Activated CD8-positive, alpha-beta memory T cell treated with anti-CD3 and anti-CD28 coated beads for 4 hours (primary cell): ENCODE results near the gene LY6G6C.
"Not testable (repeated sequence)": the region's sequence is repeated elsewhere in the genome, so short reads cannot be mapped to it uniquely, and the experiment has no call there.

Source experiments
- DNase-seq, 2 donors: peaks; one replicate each; pipeline ENCODE4 v3.0.0-alpha.2; 2020; ENCODE audit warnings: low read depth in 2 of 2

Gene LY6G6C

DNA sequence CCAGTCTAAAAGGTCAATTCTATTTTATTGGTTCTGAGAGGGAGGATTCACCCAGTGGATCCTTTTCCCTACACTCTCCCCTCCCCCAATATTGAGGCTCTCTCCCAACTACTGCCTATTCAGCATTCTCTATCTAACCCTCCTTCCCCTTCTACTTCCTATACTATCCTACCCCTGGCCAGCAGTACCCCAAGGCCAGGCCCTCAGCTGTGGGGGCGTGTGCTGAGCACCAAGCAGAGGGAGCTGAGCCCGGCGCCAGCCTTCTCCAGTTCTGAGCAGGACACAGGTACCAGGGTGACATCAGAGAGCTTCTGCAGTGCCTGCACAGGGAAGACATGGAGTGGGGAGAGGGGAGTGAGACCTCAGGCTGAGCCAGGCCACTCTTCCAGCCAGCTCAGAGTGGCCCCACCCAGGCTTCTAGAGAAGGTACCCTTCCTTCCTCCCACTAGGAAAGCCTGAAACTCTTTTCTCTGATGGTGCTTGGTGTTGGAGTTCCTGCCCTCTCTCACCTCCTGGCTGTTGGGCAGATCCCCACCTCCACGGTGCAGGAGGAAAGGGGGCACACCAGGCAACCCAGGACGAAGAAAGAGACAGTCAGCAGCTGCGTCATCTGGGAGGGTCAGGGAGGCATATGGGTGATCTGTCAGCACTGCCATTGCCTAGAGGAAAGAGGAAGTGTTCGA lies 5.6 kb upstream of the LY6G6C start:
- no peak for DNase-seq

DNA sequence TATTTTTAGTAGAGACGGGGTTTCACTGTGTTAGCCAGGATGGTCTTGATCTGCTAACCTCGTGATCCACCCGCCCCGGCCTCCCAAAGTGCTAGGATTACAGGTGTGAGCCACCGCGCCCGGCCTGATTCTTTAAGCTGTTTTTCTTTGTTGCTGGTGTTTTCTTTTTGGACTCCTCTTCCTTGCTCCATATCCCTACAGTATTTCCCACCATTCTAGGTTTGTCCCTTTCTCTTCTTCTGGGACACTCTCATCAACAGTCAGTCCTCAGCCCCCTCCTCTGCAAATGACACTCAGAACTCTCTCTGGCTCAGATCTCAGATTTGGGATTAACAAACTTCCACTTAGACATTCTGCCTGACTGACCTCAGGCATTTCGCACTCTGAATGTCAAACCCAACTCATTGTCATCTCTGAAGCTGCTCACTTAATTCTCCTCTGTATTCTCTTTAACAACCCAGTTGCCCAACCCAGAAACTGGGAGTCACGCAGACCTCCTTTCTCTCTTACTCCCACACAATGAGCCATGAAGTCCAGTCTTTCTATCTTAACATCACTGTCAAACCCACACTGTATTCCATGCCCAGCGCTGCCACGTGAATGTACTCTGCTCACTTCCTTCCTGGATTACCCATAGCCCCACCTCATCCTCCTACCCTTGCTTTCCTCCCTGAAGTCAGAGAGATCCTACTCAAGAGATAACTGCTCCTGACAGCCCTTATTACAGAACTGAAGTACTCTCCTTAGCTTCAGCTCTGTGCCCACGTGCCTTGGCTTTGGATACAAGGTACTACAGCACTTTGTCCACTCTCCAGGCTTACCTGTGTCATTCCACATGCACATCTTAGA lies 4.2 kb upstream of the LY6G6C start:
- DNase-seq, result no peak

DNA sequence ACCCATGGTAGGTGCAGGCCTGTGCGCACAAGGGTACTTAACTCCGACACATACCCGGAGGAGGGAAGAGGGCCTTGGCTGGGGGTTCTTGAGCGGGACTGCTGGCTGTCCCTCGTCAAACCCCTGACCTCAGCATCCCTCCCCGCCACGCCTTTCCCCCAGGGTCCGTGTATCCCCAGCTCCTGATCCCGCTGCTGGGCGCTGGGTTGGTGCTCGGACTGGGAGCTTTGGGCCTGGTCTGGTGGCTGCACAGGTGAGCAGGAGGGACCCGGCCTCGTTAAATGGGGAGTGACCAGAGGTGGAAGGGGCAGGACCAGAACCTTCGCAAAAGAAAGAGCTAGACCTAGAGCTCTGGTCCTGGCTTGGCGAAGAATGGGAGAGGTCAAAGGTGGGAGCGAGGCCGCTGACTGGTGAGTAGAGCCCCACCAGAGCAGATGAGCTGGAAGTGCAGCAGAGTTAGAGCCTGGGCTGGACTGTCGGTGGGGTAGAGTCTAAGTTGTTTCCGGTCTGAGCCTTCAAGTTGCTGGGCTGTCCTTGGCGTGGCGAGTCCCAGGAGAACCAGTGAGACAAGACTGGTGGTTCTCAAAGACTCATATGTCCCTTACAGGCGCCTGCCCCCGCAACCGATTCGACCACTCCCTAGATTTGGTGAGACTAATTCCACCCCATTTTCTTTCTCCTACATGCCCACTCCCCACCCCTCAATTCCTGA lies 2.6 kb upstream of the LY6G6C start:
- no peak for DNase-seq

DNA sequence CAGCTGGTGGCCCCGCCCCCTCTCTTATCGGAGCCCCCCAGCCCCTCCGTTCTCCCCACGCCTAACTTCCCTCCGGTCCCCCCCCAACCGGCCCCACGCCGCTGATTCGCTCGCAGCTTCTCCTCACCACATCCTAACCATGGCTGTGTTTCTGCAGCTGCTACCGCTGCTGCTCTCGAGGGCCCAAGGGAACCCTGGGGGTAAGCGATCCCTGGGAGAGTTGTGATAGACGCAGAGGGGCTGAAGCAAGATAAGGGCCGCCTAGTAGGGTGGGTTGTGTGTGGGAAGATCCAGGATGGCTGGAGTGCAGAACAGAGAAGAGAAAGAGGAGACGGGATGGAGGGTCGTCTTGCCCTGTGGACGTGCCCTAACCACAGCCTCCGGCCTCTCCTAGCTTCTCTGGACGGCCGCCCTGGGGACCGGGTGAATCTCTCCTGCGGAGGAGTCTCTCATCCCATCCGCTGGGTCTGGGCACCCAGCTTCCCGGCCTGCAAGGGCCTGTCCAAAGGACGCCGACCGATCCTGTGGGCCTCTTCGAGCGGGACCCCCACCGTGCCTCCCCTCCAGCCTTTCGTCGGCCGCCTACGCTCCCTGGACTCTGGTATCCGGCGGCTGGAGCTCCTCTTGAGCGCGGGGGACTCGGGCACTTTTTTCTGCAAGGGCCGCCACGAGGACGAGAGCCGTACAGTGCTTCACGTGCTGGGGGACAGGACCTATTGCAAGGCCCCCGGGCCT lies 1.9 kb upstream of the LY6G6C start, which contains the start of gene MPIG6B:
Gene MPIG6B, plus strand, starts transcription at position 129 of the 735 bp plus-strand sequence. Its CDS starts 11 bp downstream, at position 140.
- DNase-seq, result no peak

DNA sequence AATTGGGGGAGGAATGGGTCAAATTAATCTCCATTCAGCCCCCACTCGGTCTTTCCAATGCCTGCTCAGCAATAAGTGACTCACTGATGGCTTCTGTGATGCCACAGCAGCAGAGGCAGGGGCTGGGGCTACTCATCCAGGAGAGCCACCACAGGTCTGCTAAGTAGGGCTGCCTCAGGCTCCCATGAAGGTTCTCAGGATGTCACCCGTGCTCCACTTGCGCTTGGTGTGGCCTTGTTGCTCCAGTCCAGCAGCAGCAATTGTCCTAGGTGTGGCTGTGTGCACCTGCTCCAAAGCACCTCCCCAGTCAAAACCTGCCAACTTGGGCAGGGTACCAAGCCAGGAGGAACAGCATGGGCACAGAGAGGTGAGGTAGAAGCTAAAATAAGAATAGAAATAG lies 627 bp upstream of the LY6G6C start:
- DNase-seq, result no peak

DNA sequence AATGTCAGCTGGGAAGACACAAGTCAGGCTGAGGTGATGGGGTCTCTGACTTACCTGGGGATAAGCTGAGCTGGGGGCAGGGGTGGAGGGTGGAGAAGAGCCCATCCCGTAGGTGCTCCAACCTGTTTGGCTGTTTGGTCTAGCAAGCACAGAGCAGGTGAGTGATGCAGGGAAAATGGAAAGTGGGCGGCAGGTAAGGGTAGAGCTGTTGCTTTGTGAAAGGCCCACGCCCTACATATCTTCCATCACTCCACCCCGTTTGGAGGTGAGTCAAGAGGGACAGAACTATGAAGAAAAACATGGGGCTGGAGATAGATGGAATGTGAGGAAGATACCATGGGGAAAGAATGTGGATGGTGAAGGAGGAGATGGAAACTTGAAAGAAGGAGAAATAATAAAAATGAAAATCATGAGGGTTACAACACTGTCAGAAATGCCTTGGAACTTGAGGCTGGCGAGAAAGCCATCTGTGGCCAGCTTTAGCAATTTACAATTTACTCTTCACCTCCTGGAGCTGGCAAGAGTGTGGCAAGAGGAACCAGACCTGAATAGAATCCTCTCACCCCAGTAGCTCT lies 1.3 kb downstream of the LY6G6C start:
- no peak for DNase-seq

DNA sequence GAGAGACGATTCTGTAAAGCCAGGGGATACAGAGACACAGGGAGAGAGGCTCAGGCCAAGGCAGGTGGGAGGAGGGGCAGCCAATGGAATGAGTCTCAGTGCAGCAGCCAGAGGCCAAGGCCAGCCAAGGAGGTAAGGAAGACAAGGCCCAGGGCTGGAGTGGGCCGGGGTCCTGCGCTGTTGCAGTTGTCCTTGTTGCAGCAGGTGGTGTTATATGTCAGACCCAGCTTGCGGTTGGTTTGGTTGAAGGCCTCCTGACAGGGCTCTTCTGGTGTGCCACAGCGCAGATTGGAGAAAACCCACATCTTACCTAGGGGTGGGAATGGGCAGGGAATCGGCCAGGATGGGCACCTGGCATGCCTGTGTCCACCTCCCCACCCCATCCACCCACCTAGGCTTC lies 2.5 kb downstream of the LY6G6C start:
- no peak for DNase-seq

DNA sequence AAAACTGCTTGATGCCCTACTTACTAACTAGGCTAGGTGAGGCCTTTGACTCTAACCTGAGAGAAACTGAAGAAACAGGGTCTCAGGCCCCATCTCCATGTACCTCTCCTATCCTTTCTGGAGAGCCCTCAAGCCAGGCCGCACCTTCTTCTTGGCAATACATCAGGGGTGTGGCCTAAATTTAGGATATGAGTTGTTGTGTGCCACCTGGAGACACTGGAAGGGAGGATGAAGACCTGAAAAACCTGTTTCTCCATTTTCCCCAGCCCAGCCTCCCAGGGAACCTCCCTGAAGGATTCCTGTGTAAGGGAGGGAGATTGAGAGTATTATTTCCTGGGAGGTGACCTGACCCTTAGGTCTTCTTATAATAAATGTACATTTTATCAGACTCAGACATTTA lies 3.3 kb downstream of the LY6G6C start:
- DNase-seq, result no peak

DNA sequence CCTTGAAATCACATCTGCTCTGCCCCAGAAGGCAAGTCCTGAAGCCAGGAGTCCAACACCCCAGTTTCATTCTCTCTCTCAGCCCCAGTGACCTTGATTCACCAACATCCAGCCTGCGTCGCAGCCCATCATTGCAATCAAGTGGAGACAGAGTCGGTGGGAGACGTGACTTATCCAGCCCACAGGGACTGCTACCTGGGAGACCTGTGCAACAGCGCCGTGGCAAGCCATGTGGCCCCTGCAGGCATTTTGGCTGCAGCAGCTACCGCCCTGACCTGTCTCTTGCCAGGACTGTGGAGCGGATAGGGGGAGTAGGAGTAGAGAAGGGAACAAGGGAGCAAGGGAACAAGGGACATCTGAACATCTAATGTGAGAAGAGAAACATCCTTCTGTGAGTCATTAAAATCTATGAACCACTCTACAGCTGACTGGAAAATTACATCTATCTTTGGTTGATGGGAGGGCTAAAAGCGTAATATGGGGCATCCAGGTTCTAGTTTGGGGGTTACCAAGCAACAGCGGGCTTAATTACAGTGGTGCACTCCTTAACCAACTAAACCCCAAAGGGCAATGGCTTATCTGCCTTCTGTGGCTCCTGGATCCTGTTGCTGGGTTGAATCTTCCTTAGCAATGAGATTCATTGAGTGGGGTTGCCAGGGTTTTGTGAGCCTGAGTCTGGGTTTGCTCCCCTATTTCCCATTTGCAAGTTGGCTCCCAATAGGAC lies 3.9 kb downstream of the LY6G6C start:
- no peak for DNase-seq

DNA sequence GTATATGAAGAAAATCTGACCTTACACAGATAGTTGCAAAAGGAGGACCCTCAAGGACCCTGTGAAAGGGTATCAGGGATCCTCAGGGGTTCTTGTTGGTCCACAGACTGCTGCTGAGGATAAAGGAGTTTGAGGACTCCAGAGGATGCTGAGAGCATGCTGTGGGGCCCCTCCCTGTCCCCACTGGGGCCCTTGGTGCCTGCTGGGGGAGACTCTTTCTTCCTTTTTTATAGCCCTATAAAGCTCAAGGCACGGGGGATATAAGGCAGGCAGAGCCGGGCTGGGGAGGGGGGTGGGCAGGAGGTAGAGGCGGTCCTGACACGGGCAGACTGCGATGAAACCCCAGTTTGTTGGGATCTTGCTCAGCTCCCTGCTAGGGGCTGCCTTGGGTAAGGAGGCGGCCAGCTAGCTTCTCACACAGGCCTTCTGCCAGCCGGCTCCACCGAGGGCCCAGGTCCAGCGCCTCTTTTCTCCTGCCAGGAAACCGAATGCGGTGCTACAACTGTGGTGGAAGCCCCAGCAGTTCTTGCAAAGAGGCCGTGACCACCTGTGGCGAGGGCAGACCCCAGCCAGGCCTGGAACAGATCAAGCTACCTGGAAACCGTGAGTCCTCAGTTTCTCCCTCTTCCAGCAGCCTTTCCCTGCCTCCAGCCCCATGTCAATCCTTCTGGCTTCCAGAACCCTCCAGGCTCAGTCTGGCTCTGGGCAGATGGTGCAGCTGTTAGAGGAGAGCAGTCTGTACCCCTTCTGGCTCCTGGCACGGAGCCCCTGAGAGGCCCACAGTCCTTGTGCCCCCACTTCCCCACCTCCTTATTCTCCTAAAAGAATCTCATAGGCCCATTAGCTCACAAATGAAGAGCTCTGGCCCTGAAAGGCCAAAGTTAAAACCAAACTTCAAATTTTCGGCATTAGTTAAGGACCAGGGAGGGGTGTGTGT lies 6.3 kb downstream of the LY6G6C start, which contains the start of gene LY6G6D:
Gene LY6G6D, plus strand, starts transcription at position 327 of the 937 bp plus-strand sequence. Its CDS starts 8 bp downstream, at position 335.
- no peak for DNase-seq

DNA sequence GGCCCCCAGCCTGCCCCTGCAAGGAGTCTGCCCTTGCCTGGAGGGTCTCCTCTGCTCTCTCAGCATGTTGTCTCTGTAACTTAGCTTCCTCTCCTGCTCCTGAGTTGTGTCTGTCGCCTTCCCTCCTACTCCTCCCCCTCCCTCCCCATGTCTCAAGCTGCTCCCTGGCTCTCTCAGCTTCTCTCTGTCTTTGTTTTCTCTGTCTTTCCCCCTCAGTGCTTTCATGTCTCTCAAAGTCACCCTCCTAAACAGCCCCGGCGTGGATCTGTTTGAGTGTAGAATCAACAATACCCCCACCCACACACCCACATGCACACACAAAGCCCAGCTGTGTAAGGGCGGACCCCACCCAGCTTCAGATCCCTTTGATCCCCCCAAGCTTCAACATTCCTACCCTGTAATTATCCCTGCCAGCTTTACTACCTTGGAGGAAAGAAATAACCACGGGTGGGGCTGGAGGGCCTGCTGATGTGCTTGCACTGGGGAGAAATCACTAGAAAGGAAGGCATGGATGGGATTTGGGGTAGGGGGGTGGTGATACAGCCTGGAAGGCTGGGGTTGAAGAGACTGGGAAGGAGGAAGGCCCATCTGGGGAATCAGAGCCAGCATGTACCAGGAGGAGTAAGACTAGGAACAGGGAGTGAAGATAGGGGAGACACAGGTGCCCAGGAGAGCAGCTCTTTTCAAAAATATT lies 7.4 kb downstream of the LY6G6C start:
- no peak for DNase-seq

DNA sequence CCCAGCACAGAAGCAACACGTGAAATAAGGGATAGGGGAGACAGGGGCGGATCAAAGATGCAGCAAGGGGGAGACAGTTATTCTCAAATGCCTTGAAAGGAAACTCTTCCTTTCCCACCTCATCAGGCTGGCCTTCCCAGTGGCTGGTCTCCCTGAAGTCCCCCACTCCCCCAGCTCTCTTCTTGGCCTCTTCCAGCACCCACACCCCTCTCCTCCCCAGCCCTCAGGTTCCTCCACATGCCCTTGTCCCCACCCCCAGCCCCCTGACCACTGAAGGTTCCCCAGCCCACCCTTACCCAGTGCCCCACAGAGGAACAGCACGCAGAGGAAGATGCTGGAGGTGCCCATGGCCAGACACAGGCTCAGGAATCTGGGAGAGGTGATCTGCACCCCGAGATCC lies 8.1 kb downstream of the LY6G6C start:
- DNase-seq, result no peak

DNA sequence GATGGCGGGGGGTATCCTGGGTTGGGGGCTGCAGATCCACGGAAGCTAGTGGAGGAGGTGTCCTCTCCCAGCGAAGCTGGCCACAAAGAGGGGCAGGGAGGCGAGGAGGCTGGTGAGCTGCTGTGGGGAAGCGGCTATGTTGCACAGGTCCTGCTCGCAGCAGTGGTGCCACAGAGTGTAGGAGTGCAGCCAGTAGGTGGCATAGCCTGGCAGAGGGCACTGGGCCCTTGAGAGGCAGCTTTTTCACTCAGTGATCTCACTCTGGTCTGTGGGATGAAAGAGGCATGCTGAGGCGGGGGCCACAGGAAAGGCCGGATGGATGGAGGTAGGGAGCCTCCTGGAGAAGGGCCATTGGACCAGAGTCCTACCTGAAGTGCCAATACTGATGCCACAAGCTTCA lies 9.2 kb downstream of the LY6G6C start:
- no peak for DNase-seq

DNA sequence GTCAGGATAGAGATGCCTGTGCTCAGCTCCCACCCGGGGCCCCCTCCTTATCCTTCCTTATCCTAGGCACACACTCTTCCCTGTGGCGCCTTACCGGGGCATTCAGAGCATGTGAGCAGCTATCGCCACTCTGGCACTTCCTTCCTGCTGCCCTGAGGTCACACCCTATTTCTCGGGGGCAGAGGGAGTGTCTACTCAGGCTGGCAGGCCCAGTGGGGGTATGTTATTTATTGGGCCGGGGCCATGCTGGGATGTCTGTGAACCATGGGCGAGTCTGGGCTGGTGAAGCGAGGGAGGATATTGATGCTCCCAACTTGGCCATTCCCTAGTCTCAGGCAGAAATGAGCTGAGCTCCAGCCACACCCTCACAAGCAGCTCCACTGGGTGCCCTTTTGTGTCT lies 10.3 kb downstream of the LY6G6C start:
- no peak for DNase-seq

DNA sequence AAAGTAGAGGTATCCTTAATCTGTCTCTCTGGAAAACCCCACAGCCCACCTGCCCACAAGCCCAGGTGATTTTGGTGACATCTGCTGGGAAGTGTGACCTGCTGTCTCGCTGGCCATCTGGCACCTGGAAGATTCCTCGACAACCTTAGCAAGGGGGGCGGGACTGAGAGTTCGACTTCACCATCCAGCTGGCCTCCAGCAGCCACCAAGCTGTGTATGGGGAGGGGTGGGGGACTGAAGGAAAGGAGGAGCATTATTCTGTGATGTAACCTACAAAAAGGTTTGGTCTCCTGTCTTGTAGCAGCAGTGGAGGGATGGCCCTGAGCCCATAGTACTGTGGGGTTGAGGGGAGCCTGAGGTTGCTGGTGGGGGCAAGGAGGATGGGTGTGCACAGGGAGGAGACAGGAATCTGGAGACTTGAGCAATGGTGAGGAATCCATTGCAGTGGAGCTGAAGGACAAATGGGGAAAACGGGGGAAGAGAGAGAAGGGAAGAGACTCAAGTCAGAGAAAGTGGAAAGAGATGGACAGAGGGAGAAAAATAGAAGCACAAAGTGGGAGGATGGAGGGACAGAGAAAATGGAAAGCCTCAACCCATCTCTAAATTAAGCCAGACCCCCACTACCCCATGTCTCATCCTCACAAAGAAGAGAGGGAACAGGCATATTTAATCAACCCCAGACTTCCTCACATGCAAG lies 10.9 kb downstream of the LY6G6C start:
- DNase-seq, result no peak

DNA sequence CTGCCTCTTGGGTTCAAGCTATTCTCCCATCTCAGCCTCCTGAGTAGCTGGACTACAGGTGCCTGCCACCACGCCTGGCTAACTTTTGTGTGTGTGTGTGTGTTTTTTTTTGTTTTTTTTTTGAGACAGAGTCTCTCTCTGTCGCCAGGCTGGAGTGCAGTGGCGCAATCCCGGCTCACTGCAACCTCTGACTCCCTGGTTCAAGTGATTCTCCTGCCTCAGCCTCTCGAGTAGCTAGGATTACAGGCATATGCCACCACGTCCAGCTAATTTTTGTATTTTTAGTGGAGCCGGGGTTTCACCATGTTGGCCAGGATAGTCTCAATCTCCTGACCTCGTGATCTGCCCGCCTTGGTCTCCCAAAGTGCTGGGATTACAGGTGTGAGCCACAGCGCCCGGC lies 12.4 kb downstream of the LY6G6C start:
- DNase-seq, result not testable (repeated sequence)

DNA sequence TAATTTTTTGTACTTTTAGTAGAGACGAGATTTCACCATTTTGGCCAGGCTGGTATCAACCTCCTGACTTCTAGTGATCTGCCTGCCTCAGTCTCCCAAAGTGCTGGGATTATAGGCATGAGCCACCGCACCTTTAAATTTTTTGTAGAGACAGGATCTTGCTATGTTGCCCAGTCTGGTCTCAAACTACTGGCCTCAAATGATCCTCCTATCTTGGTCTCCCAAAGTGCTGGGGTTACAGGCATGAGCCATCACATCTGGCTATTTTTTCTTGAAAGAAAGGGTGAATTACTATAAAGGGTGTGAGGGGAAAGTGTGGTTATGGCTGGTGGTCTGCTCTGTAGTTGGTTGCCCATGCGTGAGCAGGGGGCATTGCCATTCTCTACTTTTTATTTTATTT lies 13.3 kb downstream of the LY6G6C start:
- DNase-seq, result no peak

DNA sequence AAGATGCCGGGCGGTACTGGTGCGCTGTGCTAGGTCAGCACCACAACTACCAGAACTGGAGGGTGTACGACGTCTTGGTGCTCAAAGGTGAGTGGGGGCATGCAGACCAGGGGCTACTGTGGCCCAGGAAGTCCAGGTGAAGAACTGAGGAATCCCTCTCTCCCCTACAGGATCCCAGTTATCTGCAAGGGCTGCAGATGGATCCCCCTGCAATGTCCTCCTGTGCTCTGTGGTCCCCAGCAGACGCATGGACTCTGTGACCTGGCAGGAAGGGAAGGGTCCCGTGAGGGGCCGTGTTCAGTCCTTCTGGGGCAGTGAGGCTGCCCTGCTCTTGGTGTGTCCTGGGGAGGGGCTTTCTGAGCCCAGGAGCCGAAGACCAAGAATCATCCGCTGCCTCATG lies 13.8 kb downstream of the LY6G6C start:
- no peak for DNase-seq
